CD8-positive, alpha-beta memory T cell (primary cell): ENCODE measurements around the gene SYNE2. TPM values are rescaled to one million over a fixed set of nuclear protein-coding genes. Genes with fewer than 3 reads are reported as not detected.

Experiments used
- CTCF ChIA-PET: fragments of 350-600 bp; sonication (Branson Sonifier 250); formaldehyde crosslinking; loops from one replicate; lab custom pipeline; 2021; ENCODE audit warnings: antibody characterized with exemption; lab: Charles Lee
- POLR2A ChIA-PET: fragments of 350-600 bp; sonication (Branson Sonifier 250); formaldehyde crosslinking; loops from one replicate; lab custom pipeline; 2021; ENCODE audit warnings: antibody characterized with exemption; lab: Charles Lee
- DNase-seq, 5 donors: peaks; one replicate each; pipeline versions ENCODE4 v3.0.0 to v3.0.0-alpha.2; 2020 to 2022; ENCODE audit warnings: mixed read lengths in 1 of 5
- H3K27ac ChIP-seq: one replicate; pipeline ENCODE4 v1.7.0; 2013; ENCODE audit warnings: low read depth, mild to moderate bottlenecking, low read length, moderate library complexity
- H3K27me3 ChIP-seq: 2 replicates; pipeline ENCODE4 v1.7.0; 2013; ENCODE audit warnings: low read length, mild to moderate bottlenecking; ENCODE audit not compliant: insufficient read depth, poor library complexity, severe bottlenecking
- H3K36me3 ChIP-seq: 2 replicates; pipeline ENCODE4 v1.7.0; 2013; ENCODE audit warnings: mild to moderate bottlenecking, low read length, moderate library complexity; ENCODE audit not compliant: insufficient read depth
- H3K4me1 ChIP-seq: 2 replicates; pipeline ENCODE4 v1.7.0; 2013; ENCODE audit warnings: mild to moderate bottlenecking, low read length, moderate library complexity; ENCODE audit not compliant: insufficient read depth
- H3K4me3 ChIP-seq: 2 replicates; pipeline ENCODE4 v1.7.0; 2013; ENCODE audit warnings: mild to moderate bottlenecking, low read length
- H3K9me3 ChIP-seq: 2 replicates; pipeline ENCODE4 v1.7.0; 2013; ENCODE audit warnings: mild to moderate bottlenecking, low read length
- H3K27ac Mint-ChIP-seq, 8 donors: one replicate each; pipeline ENCODE4 v1.8.0; 2020 to 2021; ENCODE audit warnings: mixed read lengths in 8 of 8, mild to moderate bottlenecking in 6 of 8, inconsistent platforms in 3 of 8, moderate library complexity in 3 of 8
- H3K27me3 Mint-ChIP-seq, 2 donors: one replicate each; pipeline ENCODE4 v1.8.0; 2020 to 2021; ENCODE audit warnings: mixed read lengths in 2 of 2, mild to moderate bottlenecking in 1 of 2, moderate library complexity in 1 of 2
- H3K36me3 Mint-ChIP-seq, 3 donors: one replicate each; pipeline ENCODE4 v1.8.0; 2020 to 2021; ENCODE audit warnings: mixed read lengths in 3 of 3, inconsistent platforms in 1 of 3, mild to moderate bottlenecking in 1 of 3
- H3K4me1 Mint-ChIP-seq, 3 donors: one replicate each; pipeline ENCODE4 v1.8.0; 2020 to 2021; ENCODE audit warnings: mixed read lengths in 3 of 3, inconsistent platforms in 1 of 3, mild to moderate bottlenecking in 1 of 3
- H3K4me3 Mint-ChIP-seq, 7 donors: one replicate each; pipeline ENCODE4 v1.8.0; 2020 to 2021; ENCODE audit warnings: mixed read lengths in 7 of 7, mild to moderate bottlenecking in 6 of 7, moderate library complexity in 4 of 7, inconsistent platforms in 2 of 7
- H3K9me3 Mint-ChIP-seq, 5 donors: one replicate each; pipeline ENCODE4 v1.8.0; 2020 to 2022; ENCODE audit warnings: mixed read lengths in 5 of 5, mild to moderate bottlenecking in 3 of 5, moderate library complexity in 2 of 5, inconsistent platforms in 1 of 5
- polyA plus RNA-seq: library from polyadenylated mRNA; unstranded; fragments of 300-500 nt; fragmentation: Illumina TruSeq; gene quantifications from one replicate; pipeline ENCODE4 v1.2.3, GENCODE V29; 2021
- total RNA-seq, 2 experiments: library from RNA; stranded (reverse); gene quantifications; one replicate each; pipeline ENCODE4 v1.2.3, GENCODE V29; 2021

Gene SYNE2
- total and polyA plus RNA-seq, 3 experiments from 2014 or later = 45.2 to 104 (median 45.6) TPM

GRCh38 chr14:64196814-64197411, 344.1 kb downstream of the SYNE2 start:
- Histone ChIP-seq H3K36me3 (peaks cover 3% of the 10 kb centered on the region), H3K4me3 (no peak overlapping the region), H3K27me3 (no peaks in the 10 kb centered on the region), H3K9me3 (no peaks in the 10 kb centered on the region), H3K27ac (no peak overlapping the region), H3K4me1 (peaks cover 18% of the 10 kb centered on the region)
- ChIA-PET POLR2A (no interaction called here), CTCF (no interaction called here)
- Mint-ChIP-seq H3K36me3 (peaks cover 0 to 88% (median 13%) of the 10 kb centered on the region in 3 donors), H3K27me3 (peaks cover 0 to 4% of the 10 kb centered on the region in 2 donors), H3K4me1 (peaks cover 35 to 67% (median 36%) of the 10 kb centered on the region in 3 donors), H3K27ac (peak overlapping the region in 5 of 8 donors; percentile 9 to 54 (median 32)), H3K9me3 (no peaks in the 10 kb centered on the region), H3K4me3 (no peak overlapping the region)
- DNase-seq = no peak

GRCh38 chr14:64197996-64198395, 345.2 kb downstream of the SYNE2 start:
- no peak for DNase-seq
- POLR2A ChIA-PET = no interaction called here
- Histone ChIP-seq H3K36me3 (peaks cover 3% of the 10 kb centered on the region), H3K27ac (no peak overlapping the region), H3K27me3 (no peaks in the 10 kb centered on the region), H3K9me3 (no peaks in the 10 kb centered on the region), H3K4me1 (peaks cover 18% of the 10 kb centered on the region), H3K4me3 (no peak overlapping the region)
- H3K4me3 Mint-ChIP-seq = no peak overlapping the region
- H3K27me3 Mint-ChIP-seq = peaks cover 0 to 4% of the 10 kb centered on the region in 2 donors
- CTCF ChIA-PET = no interaction called here
- H3K27ac Mint-ChIP-seq = peak overlapping the region in 4 of 8 donors; percentile 32 to 88 (median 38)
- H3K36me3 Mint-ChIP-seq = peaks cover 0 to 88% (median 8%) of the 10 kb centered on the region in 3 donors
- no peaks in the 10 kb centered on the region for H3K9me3 Mint-ChIP-seq
- peaks cover 34 to 66% (median 38%) of the 10 kb centered on the region in 3 donors for H3K4me1 Mint-ChIP-seq

GRCh38 chr14:64198486-64198885, 345.7 kb downstream of the SYNE2 start:
- POLR2A ChIA-PET = no interaction called here
- H3K27ac ChIP-seq = no peak overlapping the region
- CTCF ChIA-PET = no interaction called here
- Mint-ChIP-seq H3K4me3 (no peak overlapping the region), H3K27me3 (peaks cover 0 to 4% of the 10 kb centered on the region in 2 donors), H3K9me3 (no peaks in the 10 kb centered on the region), H3K27ac (peak overlapping the region in 6 of 8 donors; percentile 27 to 74 (median 54)), H3K4me1 (peaks cover 36 to 65% (median 43%) of the 10 kb centered on the region in 3 donors), H3K36me3 (peaks cover 0 to 88% (median 8%) of the 10 kb centered on the region in 3 donors)
- no peaks in the 10 kb centered on the region for H3K9me3 ChIP-seq
- H3K4me1 ChIP-seq = peaks cover 18% of the 10 kb centered on the region
- H3K36me3 ChIP-seq = peaks cover 3% of the 10 kb centered on the region
- DNase-seq = no peak
- H3K4me3 ChIP-seq = no peak overlapping the region
- H3K27me3 ChIP-seq = no peaks in the 10 kb centered on the region

- H3K27ac ChIP-seq = no peak overlapping the region
- Mint-ChIP-seq H3K4me3 (no peak overlapping the region), H3K27ac (peak overlapping the region in 3 of 8 donors; percentile 6 to 33 (median 10)), H3K4me1 (peaks cover 22 to 48% (median 27%) of the 10 kb centered on the region in 3 donors), H3K27me3 (peaks cover 0 to 5% of the 10 kb centered on the region in 2 donors), H3K36me3 (peaks cover 0 to 88% (median 6%) of the 10 kb centered on the region in 3 donors), H3K9me3 (no peaks in the 10 kb centered on the region)
- no peak overlapping the region for H3K4me3 ChIP-seq
- DNase-seq = no peak
- no peaks in the 10 kb centered on the region for H3K9me3 ChIP-seq
- CTCF ChIA-PET = interaction anchor here (1.4 kb wide), 1 partner anchor 104 kb away, joined by 3 read pairs; no protein-coding TSS in a partner anchor
- H3K4me1 ChIP-seq = peaks cover 8% of the 10 kb centered on the region
- H3K36me3 ChIP-seq = peaks cover 3% of the 10 kb centered on the region
- no peaks in the 10 kb centered on the region for H3K27me3 ChIP-seq
- POLR2A ChIA-PET = no interaction called here
Observed at GRCh38 chr14:64200170-64200569, 347.4 kb downstream of the SYNE2 start.

- Mint-ChIP-seq H3K4me1 (peaks cover 13 to 37% (median 21%) of the 10 kb centered on the region in 3 donors), H3K27me3 (peaks cover 0 to 5% of the 10 kb centered on the region in 2 donors), H3K27ac (peak overlapping the region in 5 of 8 donors; percentile 2 to 94 (median 33)), H3K4me3 (no peak overlapping the region), H3K9me3 (no peaks in the 10 kb centered on the region), H3K36me3 (peaks cover 0 to 86% (median 8%) of the 10 kb centered on the region in 3 donors)
- Histone ChIP-seq H3K36me3 (peaks cover 3% of the 10 kb centered on the region), H3K9me3 (no peaks in the 10 kb centered on the region), H3K27ac (no peak overlapping the region), H3K27me3 (no peaks in the 10 kb centered on the region), H3K4me3 (no peak overlapping the region), H3K4me1 (peaks cover under 1% of the 10 kb centered on the region)
- ChIA-PET POLR2A (no interaction called here), CTCF (interaction anchor here (1.1 kb wide), 1 partner anchor 9 kb away, joined by 3 read pairs; no protein-coding TSS in a partner anchor)
- no peak for DNase-seq
Observed at GRCh38 chr14:64201296-64201695, 348.5 kb downstream of the SYNE2 start.

- H3K27me3 Mint-ChIP-seq = peaks cover 0 to 4% of the 10 kb centered on the region in 2 donors
- H3K27ac ChIP-seq = no peak overlapping the region
- peaks cover 13 to 31% (median 19%) of the 10 kb centered on the region in 3 donors for H3K4me1 Mint-ChIP-seq
- H3K4me1 ChIP-seq = no peaks in the 10 kb centered on the region
- no peaks in the 10 kb centered on the region for H3K9me3 ChIP-seq
- ChIA-PET POLR2A (no interaction called here), CTCF (interaction anchor here (1.1 to 1.5 kb wide), 2 partner anchors 10 to 12 kb away, joined by 3 read pairs; no protein-coding TSS in a partner anchor)
- peaks cover 3% of the 10 kb centered on the region for H3K36me3 ChIP-seq
- H3K4me3 ChIP-seq = no peak overlapping the region
- peak overlapping the region in 1 of 8 donors; percentile 36 for H3K27ac Mint-ChIP-seq
- no peaks in the 10 kb centered on the region for H3K9me3 Mint-ChIP-seq
- peaks cover 0 to 84% (median 8%) of the 10 kb centered on the region in 3 donors for H3K36me3 Mint-ChIP-seq
- no peak for DNase-seq
- H3K27me3 ChIP-seq = no peaks in the 10 kb centered on the region
- H3K4me3 Mint-ChIP-seq = no peak overlapping the region
Observed at GRCh38 chr14:64201921-64202545, 349.2 kb downstream of the SYNE2 start.

GRCh38 chr14:64202716-64203115, 349.9 kb downstream of the SYNE2 start:
- CTCF ChIA-PET = interaction anchor here (0.9 to 1.5 kb wide), 2 partner anchors 10 to 13 kb away, joined by 3 to 5 read pairs; no protein-coding TSS in a partner anchor
- Mint-ChIP-seq H3K9me3 (no peaks in the 10 kb centered on the region), H3K4me1 (peaks cover 8 to 24% (median 12%) of the 10 kb centered on the region in 3 donors), H3K27me3 (peaks cover 0 to 1% of the 10 kb centered on the region in 2 donors), H3K36me3 (peaks cover 0 to 80% (median 8%) of the 10 kb centered on the region in 3 donors), H3K4me3 (no peak overlapping the region), H3K27ac (peak overlapping the region in 6 of 8 donors; percentile 14 to 59 (median 28))
- Histone ChIP-seq H3K9me3 (no peaks in the 10 kb centered on the region), H3K27ac (no peak overlapping the region), H3K4me3 (no peak overlapping the region), H3K4me1 (no peaks in the 10 kb centered on the region), H3K36me3 (peaks cover 3% of the 10 kb centered on the region), H3K27me3 (no peaks in the 10 kb centered on the region)
- no peak for DNase-seq
- POLR2A ChIA-PET = interaction anchor here (0.8 kb wide), 1 partner anchor 18 kb away, joined by 3 read pairs; no protein-coding TSS in a partner anchor
